Stimulated activated CD8-positive, alpha-beta memory T cell treated with anti-CD3 and anti-CD28 coated beads, Interleukin-4, amount 100 ng/mL, for 4 hours (primary cell): Measurements from ENCODE around the gene C1QTNF6.

ENCODE experiments used
- DNase-seq, 2 donors: peaks; one replicate each; pipeline ENCODE4 v3.0.0-alpha.2; 2020; ENCODE audit warnings: low read depth in 2 of 2, low spot score in 1 of 2

Gene C1QTNF6

GRCh38 chr22:37163575-37164504 lies 24.2 kb downstream of the C1QTNF6 start:
- DNase-seq: peak in 1 of 2 donors; percentile 42

- no peak for DNase-seq
Observed at GRCh38 chr22:37163096-37163489, 25.0 kb downstream of the C1QTNF6 start.

- peak; percentile 38 to 66 for DNase-seq
Observed at GRCh38 chr22:37162221-37163095, 25.6 kb downstream of the C1QTNF6 start.

DNA sequence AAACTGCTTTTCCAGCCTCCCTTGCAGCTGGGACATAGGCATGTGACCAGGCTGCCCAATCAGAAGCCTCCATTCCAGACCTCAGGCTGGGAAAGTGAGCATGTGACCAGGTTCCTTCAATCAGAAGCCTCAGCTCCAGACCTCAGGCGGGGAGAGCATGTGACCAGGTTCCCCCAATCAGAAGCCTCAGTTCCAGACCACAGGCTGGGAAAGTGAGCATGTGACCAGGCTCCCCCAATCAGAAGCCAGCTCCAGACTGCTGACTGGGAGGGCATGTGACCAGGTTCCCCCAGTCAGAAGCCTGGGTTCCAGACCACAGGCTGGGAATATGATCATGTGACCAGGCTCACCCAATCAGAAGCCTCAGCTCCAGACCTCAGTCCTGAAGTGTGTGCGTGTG lies 26.6 kb downstream of the C1QTNF6 start:
- DNase-seq: no peak

DNA sequence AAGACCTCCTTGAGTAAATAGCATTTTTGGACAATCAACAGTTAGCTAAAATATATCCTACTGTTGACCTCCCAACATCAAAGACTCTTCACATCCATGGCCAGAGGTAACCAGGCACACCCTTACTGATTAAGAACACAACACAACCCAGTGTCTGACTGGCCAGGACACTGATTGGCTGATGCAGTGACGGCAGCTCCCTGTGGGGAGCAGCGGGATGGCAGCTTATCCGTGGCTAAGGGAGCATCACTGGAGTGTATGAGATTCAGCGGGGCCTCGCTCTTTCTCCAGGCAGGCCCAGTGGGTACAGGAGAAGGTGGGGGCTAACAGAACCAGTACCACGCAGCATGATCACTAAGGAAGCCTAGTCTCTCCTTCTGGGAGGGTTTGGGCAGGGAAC lies 28.0 kb downstream of the C1QTNF6 start:
- DNase-seq: no peak

- no peak for DNase-seq
Observed at GRCh38 chr22:37158963-37159290, 29.1 kb downstream of the C1QTNF6 start.

- no peak for DNase-seq
Observed at GRCh38 chr22:37157516-37158285, 30.3 kb downstream of the C1QTNF6 start.

DNA sequence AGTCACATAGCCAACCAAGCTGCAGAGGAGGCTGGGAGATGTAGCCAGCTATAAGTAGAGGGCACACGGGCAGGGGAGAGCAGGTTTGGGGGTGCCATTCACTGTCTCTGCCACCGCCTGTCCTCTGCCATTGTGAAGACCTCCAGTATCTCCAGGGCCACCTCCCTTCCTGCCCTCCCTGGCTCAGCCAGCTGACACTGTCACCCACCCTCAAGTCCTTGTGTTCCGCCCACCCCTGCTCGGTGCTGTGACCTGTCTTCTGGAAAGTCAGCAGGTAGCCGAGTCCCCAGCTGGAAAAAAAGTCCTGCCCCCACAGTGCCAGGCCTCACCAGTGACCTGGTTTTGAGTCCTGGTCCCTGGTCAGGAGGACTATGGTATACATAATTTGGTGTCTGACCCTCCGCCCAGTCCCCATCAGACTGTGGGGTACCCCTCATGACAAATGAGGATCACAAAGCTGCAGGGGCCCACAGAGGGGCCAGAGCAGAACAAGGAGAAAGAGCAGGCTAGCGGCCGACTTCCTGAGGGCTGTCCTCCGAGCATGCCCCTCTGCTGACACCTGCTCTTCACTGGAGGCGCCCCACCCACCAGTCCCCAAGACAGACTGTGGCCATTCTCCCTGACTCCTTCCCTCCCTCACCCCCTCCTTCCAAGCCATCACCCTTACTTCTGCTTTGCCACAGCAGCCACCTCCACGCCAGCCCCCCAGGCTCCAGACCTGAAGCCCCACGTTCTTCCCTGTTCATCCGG lies 31.2 kb downstream of the C1QTNF6 start:
- no peak for DNase-seq

DNA sequence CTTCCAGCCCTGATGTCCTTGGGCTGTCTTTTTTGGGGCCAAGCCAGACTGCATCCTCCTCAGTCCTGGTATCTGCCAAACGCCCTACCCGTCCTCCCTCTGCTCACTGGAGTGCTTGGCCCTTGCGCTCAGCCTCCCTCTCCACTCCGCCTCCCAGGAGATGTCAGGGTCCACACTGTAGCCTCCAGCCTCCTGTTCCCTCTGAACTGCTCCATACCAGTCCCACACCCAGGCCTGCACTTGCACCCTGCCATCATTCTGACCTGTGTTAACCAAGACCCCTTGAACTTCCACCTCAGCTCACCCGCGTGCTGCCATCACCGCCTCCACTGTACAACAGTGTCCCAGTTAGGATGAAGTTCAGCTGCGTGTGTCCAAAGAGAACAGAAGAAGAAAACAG lies 32.1 kb downstream of the C1QTNF6 start:
- DNase-seq: no peak

DNA sequence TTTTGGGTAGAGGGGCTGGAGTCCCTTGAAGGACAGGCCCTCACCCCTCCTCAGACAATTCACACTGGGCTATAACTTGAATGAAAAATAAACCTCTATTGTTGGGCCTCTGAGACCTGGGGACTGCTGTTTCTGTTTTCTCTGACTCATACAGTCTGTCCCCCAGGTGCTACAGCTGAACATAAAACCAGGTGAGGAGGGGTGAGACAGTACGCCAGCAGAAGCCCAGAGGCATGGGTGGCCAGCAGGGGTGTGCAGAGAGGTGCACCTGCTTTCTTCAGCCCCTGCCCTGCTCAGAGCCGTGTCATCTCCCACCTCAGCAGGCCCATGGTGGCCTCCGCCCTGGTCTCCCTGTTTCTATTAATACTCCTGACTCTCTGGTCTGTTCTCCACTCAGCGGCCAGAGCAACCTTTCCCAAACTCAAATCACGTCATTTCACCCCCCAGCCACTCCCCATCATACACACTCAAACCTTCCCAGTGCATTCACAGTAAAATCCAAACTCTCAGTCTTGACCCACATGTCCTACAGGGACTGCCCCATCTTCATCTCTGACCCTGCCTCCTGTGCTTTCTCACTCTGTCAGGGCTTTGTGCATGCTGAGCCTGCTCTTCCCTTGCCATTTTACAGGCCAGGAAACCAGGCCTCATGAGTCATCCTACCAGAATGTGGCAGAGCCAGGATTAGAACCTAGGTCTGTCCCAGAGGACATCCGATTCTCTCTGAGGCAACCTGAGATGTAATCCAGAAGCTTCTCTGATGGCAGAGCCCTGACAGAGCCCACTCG lies 32.9 kb downstream of the C1QTNF6 start:
- no peak for DNase-seq

DNA sequence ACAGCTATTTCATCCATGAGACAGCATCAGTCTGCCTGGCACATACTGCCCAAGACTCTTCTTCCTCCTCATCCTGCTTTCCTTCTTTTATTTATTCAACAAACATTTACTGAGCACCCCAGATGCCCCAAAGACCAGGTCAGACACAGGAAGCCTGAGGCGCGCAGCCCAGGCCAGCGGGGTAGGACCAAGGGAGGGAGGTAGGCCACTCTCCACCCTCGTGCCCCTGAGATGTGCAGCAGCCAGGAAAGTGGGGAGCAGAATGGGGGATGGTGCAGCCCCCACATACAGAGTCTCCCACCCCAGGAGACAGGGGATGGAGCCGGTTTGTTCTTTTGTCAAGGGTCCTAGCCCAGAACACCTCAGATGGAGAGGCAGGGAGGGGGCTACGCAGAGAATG lies 34.1 kb downstream of the C1QTNF6 start:
- no peak for DNase-seq

DNA sequence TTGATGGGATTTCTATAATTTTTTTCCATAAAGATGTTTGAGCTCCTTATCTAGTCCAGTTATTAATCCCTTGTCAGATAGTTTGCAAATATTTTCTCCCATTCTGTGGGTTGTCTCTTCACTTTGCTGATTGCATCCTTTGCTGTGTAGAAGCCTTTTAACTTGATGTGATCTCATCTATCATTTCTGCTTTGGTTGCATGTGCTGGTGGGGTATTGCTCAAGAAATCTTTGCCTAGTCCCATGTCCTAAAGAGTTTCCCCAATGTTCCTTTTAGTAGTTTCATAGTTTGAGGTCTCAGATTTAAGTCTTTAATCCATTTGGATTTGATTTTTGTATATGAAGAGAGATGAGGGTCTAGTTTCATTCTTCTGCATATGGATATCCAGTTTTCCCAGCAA lies 36.6 kb downstream of the C1QTNF6 start:
- DNase-seq: no peak

- DNase-seq: no peak
Observed at GRCh38 chr22:37150701-37151100, 37.3 kb downstream of the C1QTNF6 start.

- DNase-seq: no peak
Observed at GRCh38 chr22:37148742-37149665, 39.0 kb downstream of the C1QTNF6 start.

GRCh38 chr22:37148031-37148651 lies 39.9 kb downstream of the C1QTNF6 start:
- DNase-seq: no peak

DNA sequence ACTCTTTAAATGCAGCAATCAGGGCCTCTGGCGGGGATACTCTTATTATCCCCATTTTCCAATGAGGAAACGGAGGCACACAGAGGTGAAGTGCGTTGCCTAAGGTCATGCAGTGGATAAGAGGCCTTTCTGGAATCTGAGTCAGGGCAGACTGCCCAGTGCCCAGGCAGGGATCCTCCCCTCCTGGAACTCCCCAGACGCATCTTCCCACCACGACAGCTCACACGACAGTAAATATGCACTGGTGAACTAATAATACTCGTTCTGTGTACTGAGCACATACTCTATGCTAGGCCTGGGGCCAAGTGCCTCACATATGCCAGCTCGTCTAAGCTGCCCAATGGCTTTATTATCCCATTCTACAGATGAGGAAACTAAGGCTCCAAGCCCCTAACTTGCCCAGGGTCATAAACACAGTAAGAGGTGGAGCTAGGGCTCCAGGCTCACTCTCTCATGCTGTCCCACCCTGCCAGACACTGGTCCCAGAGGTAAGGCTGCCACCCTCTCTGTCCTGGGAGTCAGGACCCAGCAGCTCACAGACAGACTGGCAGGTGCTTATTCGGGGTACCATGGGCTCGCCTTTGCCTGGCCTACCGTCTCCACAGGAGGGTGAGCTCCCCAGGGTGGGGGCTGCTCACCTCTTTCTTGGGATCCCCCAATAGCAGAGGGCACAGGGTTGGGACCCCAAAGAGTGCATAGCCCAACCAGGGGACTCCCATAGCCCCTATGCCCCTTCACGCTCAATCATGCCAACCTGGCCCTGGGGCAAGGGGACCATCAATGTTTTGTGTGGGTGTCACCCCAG lies 40.7 kb downstream of the C1QTNF6 start:
- no peak for DNase-seq

GRCh38 chr22:37146507-37147180 lies 41.4 kb downstream of the C1QTNF6 start:
- no peak for DNase-seq
